ENCODE data around the gene HAPLN2. TPM values are rescaled to one million over a fixed set of nuclear protein-coding genes. Genes with fewer than 3 reads are reported as not detected.

The HAPLN2 gene
- total RNA-seq, 4 donors from 2014 or later = 0.83 to 5.1 (median 2.2) TPM

GRCh38 chr1:156638189-156638985 lies 19.2 kb downstream of the HAPLN2 start:
- TF ChIP-seq POLR2A (IDR thresholded peaks at IDR 0.05; ENCODE audit: low read depth) (no peak), EP300 (IDR thresholded peaks at IDR 0.05) (no peak), POLR2AphosphoS5 (IDR thresholded peaks at IDR 0.05) (no peak)
- TF ChIP-seq, protein P1, sequence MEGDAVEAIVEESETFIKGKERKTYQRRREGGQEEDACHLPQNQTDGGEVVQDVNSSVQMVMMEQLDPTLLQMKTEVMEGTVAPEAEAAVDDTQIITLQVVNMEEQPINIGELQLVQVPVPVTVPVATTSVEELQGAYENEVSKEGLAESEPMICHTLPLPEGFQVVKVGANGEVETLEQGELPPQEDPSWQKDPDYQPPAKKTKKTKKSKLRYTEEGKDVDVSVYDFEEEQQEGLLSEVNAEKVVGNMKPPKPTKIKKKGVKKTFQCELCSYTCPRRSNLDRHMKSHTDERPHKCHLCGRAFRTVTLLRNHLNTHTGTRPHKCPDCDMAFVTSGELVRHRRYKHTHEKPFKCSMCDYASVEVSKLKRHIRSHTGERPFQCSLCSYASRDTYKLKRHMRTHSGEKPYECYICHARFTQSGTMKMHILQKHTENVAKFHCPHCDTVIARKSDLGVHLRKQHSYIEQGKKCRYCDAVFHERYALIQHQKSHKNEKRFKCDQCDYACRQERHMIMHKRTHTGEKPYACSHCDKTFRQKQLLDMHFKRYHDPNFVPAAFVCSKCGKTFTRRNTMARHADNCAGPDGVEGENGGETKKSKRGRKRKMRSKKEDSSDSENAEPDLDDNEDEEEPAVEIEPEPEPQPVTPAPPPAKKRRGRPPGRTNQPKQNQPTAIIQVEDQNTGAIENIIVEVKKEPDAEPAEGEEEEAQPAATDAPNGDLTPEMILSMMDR (IDR thresholded peaks at IDR 0.05) = no peak
- Histone ChIP-seq H3K4me1 (peaks cover 12 to 21% (median 18%) of the 10 kb centered on the region in 4 donors), H3K36me3 (no peaks in the 10 kb centered on the region), H3K9me3 (no peaks in the 10 kb centered on the region), H3K4me3 (no peak overlapping the region), H3K27me3 (peaks cover 3 to 98% (median 39%) of the 10 kb centered on the region in 4 donors), H3K27ac (replicated peaks in 1 of 4) (no peak overlapping the region)
- WGBS = 64% methylated on average over 7 of the region's 8 CpGs
- no peak for DNase-seq (ENCODE audit: extremely low spot score)
- intact Hi-C loops (cut with DNase I) = no loop called here

- H3K36me3 ChIP-seq = no peaks in the 10 kb centered on the region
- TF ChIP-seq EP300 (IDR thresholded peaks at IDR 0.05) (no peak), POLR2AphosphoS5 (IDR thresholded peaks at IDR 0.05) (no peak), POLR2A (IDR thresholded peaks at IDR 0.05; ENCODE audit: low read depth) (no peak)
- TF ChIP-seq, protein P1 (IDR thresholded peaks at IDR 0.05) = no peak
- 52% methylated on average over 5 of the region's 6 CpGs for whole genome bisulfite sequencing
These were observed 20.4 kb downstream of the HAPLN2 start for GRCh38 chr1:156639601-156640101.

GRCh38 chr1:156640842-156641706 lies 21.9 kb downstream of the HAPLN2 start:
- 44% methylated on average over 6 of the region's 6 CpGs for WGBS
- TF ChIP-seq EP300 (IDR thresholded peaks at IDR 0.05) (no peak), POLR2A (IDR thresholded peaks at IDR 0.05; ENCODE audit: low read depth) (no peak), POLR2AphosphoS5 (IDR thresholded peaks at IDR 0.05) (no peak)
- TF ChIP-seq, protein P1 (IDR thresholded peaks at IDR 0.05) = no peak
- Histone ChIP-seq H3K4me3 (peak overlapping the region; percentile 44 to 53 (median 50)), H3K9me3 (no peaks in the 10 kb centered on the region), H3K4me1 (peaks cover 12 to 21% (median 18%) of the 10 kb centered on the region in 4 donors), H3K27ac (replicated peaks in 1 of 4) (no peak overlapping the region), H3K36me3 (no peaks in the 10 kb centered on the region), H3K27me3 (peaks cover 3 to 96% (median 39%) of the 10 kb centered on the region in 4 donors)
- no peak for DNase-seq (ENCODE audit: extremely low spot score)
- intact Hi-C loops (cut with DNase I) = no loop called here

More at GRCh38 chr1:156639601-156640101, 20.4 kb downstream of the HAPLN2 start:
- no peak overlapping the region for H3K27ac ChIP-seq (replicated peaks in 1 of 4)
- no peak for DNase-seq (ENCODE audit: extremely low spot score)
- intact Hi-C loops (cut with DNase I) = no loop called here
- no peaks in the 10 kb centered on the region for H3K9me3 ChIP-seq
- peaks cover 12 to 21% (median 18%) of the 10 kb centered on the region in 4 donors for H3K4me1 ChIP-seq
- H3K4me3 ChIP-seq = no peak overlapping the region
- peaks cover 3 to 96% (median 39%) of the 10 kb centered on the region in 4 donors for H3K27me3 ChIP-seq

- intact Hi-C loops (cut with DNase I) = no loop called here
- no peaks in the 10 kb centered on the region for H3K36me3 ChIP-seq
- H3K27ac ChIP-seq (replicated peaks in 1 of 4) = no peak within 1 kb of the TSS
- no peak for DNase-seq (ENCODE audit: extremely low spot score)
- TF ChIP-seq EP300 (IDR thresholded peaks at IDR 0.05) (no peak), POLR2A (IDR thresholded peaks at IDR 0.05; ENCODE audit: low read depth) (no peak), POLR2AphosphoS5 (IDR thresholded peaks at IDR 0.05) (no peak)
- TF ChIP-seq, protein P1 (IDR thresholded peaks at IDR 0.05) = no peak
- WGBS = under 1% methylated on average over 25 of the region's 46 CpGs
- H3K9me3 ChIP-seq = no peaks in the 10 kb centered on the region
- peaks cover 12 to 21% (median 18%) of the 10 kb centered on the region in 4 donors for H3K4me1 ChIP-seq
- H3K4me3 ChIP-seq = peak within 1 kb of the TSS; percentile 44 to 53 (median 50)
- peaks cover 3 to 97% (median 44%) of the 10 kb centered on the region in 4 donors for H3K27me3 ChIP-seq
These were observed 22.6 kb downstream of the HAPLN2 start, which contains the start of gene BCAN for GRCh38 chr1:156641761-156642264. TSS of gene BCAN (plus strand) at chr1:156642117. CDS start at chr1:156646055, 3,938 bp downstream.

All from esophagus muscularis mucosa (tissue), 4 donors.